Psoas muscle (tissue), 8 donors: Measurements from ENCODE around the gene DLG5. TPM values are rescaled to one million over a fixed set of nuclear protein-coding genes. Genes with fewer than 3 reads are reported as not detected.

Source experiments
- ATAC-seq, 4 donors: fragments of 200-7000 bp; cut with Tn5 transposase; one replicate each; pipeline ENCODE4 v1.9.1; 2020; ENCODE audit warnings: moderate library complexity in 3 of 4, mild to moderate bottlenecking in 2 of 4
- DNase-seq, 2 donors: peaks; one replicate each; pipeline ENCODE4 v3.0.0-alpha.2; 2020
- H3K27ac ChIP-seq: fragments of 200-600 bp; one replicate; pipeline ENCODE4 v1.8.0; 2022
- H3K27me3 ChIP-seq, 3 donors: fragments of 200-600 bp in 1 of 3; one replicate each; pipeline versions ENCODE4 v1.6.1 to v1.8.0; 2013 to 2022; ENCODE audit warnings: low read length in 2 of 3, mild to moderate bottlenecking in 2 of 3, moderate library complexity in 1 of 3; ENCODE audit not compliant: insufficient read depth in 3 of 3
- H3K36me3 ChIP-seq, 2 donors: fragments of 200-600 bp in 1 of 2; one replicate each; pipeline versions ENCODE4 v1.6.1 to v1.8.0; 2013 to 2022; ENCODE audit warnings: low read depth in 1 of 2, mild to moderate bottlenecking in 1 of 2, moderate library complexity in 1 of 2; ENCODE audit not compliant: insufficient read depth in 1 of 2
- H3K4me1 ChIP-seq: fragments of 200-600 bp; one replicate; pipeline ENCODE4 v1.8.0; 2022
- H3K4me3 ChIP-seq: fragments of 200-600 bp; one replicate; pipeline ENCODE4 v1.8.0; 2022; ENCODE audit warnings: mild to moderate bottlenecking
- H3K9me3 ChIP-seq: fragments of 200-600 bp; one replicate; pipeline ENCODE4 v1.8.0; 2022
- CTCF ChIP-seq: fragments of 200-600 bp; IDR thresholded peaks from one replicate; pipeline ENCODE4 v1.8.0; 2022; ENCODE audit warnings: antibody characterized with exemption
- WGBS, 3 donors: extraction: QIAGEN DNeasy Blood & Tissue Kit; methylation state at CpG; one replicate each; pipeline versions ENCODE4 v1.1.6 to v1.1.7; 2013; 5-methylcytosine and 5-hydroxymethylcytosine counted together
- intact Hi-C, 2 donors: fragments of 100-400 bp; cut with DNase I; formaldehyde crosslinking; loops; one replicate each; pipeline versions ENCODE4 v1.11.0 to v1.14.2; 2022
- polyA plus RNA-seq, 3 donors: library from polyadenylated mRNA; stranded (reverse); fragments of 200-250 nt; gene quantifications; one replicate each; pipeline ENCODE4 v1.2.3, GENCODE V29; 2013
- total RNA-seq, 4 donors: library from RNA; stranded (reverse); fragmentation: NEBNext Ultra II Directional in 2 of 4; extraction: Animal tissue kit (Norgen Biotek cat#: 25700) in 2 of 4; gene quantifications; one replicate each; pipeline versions ENCODE4 v1.2.1 to v1.2.4, GENCODE V29; 2021 to 2023
- donor health status: healthy with polysubstance abuse.
- donor health status: DM: no; HTN: no; CAD: no; lungs with moderate emphysema.
- donor health status: Bipolar disorder and iron deficiency.
- donor health status: healthy.
- donor health status: DM: yes; HTN: yes; CAD: no.
- donor health status: DM: no; HTN: no; CAD: no.
- donor health status: DM: no; HTN: no; CAD: no.
- donor health status: DM: yes; HTN: yes; CAD: no.

DLG5 gene
- total and polyA plus RNA-seq, 7 donors = 10.2 to 62.9 (median 36.9) TPM

- TF ChIP-seq CTCF = no peak
- DNase-seq (no peak), ATAC-seq (peak in 2 of 4 donors; percentile 36 to 40)
- H3K27ac ChIP-seq = no peak overlapping the region
- H3K36me3 ChIP-seq = peaks cover 3 to 100% of the 10 kb centered on the region in 2 donors
- no peaks in the 10 kb centered on the region for H3K27me3 ChIP-seq
- intact Hi-C loops = no loop called here
- H3K9me3 ChIP-seq = no peaks in the 10 kb centered on the region
- H3K4me3 ChIP-seq = no peak overlapping the region
- WGBS, 3 donors = 82 to 98% (median 87%) methylated on average over 2 of the region's 2 CpGs
- no peaks in the 10 kb centered on the region for H3K4me1 ChIP-seq
Measured at GRCh38 chr10:77798940-77799339, 127.6 kb downstream of the DLG5 start.

DNA sequence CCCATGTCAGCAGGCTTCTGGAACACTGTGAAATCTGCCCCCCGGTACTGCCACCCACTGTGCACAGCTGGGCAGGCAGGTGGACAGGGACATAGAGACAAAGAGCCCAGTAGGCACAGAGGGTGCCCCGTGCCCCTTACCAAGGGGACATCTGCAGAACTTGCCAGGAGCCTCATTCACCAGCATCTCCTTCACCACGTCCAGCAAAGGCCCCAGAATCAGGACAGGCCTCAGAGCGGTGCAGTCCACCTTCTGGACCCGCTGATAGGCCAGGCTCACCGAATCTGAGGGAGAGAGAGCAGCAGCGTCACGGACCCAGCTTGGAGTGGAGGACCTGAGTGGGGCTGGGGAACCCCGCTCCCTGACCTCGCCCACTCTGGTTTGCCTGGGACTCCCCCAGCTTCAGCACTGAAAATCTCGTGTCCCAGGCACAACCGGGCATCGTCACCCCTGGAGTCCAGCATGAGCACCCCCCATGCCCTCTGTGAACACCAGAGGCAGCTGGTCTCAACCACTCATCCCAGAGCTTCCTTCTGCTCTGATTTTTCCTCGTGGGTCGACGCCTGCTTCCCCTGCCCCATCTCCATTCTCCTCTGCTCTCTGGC is 130.1 kb downstream of the DLG5 start:
- TF ChIP-seq CTCF = no peak
- DNase-seq (peak in 1 of 2 donors; percentile 43), ATAC-seq (no peak)
- 90 to 92% (median 91%) methylated on average over 14 to 16 of the region's 16 CpGs for WGBS, 3 donors
- H3K27me3 ChIP-seq = no peaks in the 10 kb centered on the region
- no peaks in the 10 kb centered on the region for H3K9me3 ChIP-seq
- no peak overlapping the region for H3K27ac ChIP-seq
- H3K4me1 ChIP-seq = no peaks in the 10 kb centered on the region
- peaks cover 8 to 100% of the 10 kb centered on the region in 2 donors for H3K36me3 ChIP-seq
- H3K4me3 ChIP-seq = no peak overlapping the region
- intact Hi-C loops = no loop called here

GRCh38 chr10:77795426-77796055 is 131.0 kb downstream of the DLG5 start:
- 95 to 96% (median 95%) methylated on average over 20 of the region's 20 CpGs for WGBS, 3 donors
- ATAC-seq = no peak
- intact Hi-C loops = no loop called here

GRCh38 chr10:77794256-77795142 is 132.1 kb downstream of the DLG5 start:
- Histone ChIP-seq H3K4me1 (no peaks in the 10 kb centered on the region), H3K27ac (no peak overlapping the region), H3K4me3 (no peak overlapping the region), H3K36me3 (peaks cover 7 to 100% of the 10 kb centered on the region in 2 donors), H3K9me3 (no peaks in the 10 kb centered on the region), H3K27me3 (no peaks in the 10 kb centered on the region)
- no peak for TF ChIP-seq CTCF
- peak in 1 of 2 donors; percentile 23 for DNase-seq
- intact Hi-C loops = no loop called here
- 96 to 97% (median 97%) methylated on average over 23 of the region's 23 CpGs for WGBS, 3 donors
- ATAC-seq = no peak

More at GRCh38 chr10:77795426-77796055, 131.0 kb downstream of the DLG5 start:
- H3K27ac ChIP-seq = no peak overlapping the region
- H3K9me3 ChIP-seq = no peaks in the 10 kb centered on the region
- DNase-seq = peak in 1 of 2 donors; percentile 12
- no peaks in the 10 kb centered on the region for H3K27me3 ChIP-seq
- no peaks in the 10 kb centered on the region for H3K4me1 ChIP-seq
- no peak overlapping the region for H3K4me3 ChIP-seq
- peaks cover 8 to 100% of the 10 kb centered on the region in 2 donors for H3K36me3 ChIP-seq
- no peak for TF ChIP-seq CTCF
